NCI-H748 treated with DMSO at 0.1 percent for 48 hours (cell line): Measurements from ENCODE around the gene ANKAR.
A peak's percentile ranks its signal among the peaks of the same experiment; 100 is the strongest.
"Not testable (repeated sequence)": the region's sequence is repeated elsewhere in the genome, so short reads cannot be mapped to it uniquely, and the experiment has no call there.

Experiments used
- DNase-seq: peaks from one replicate; lab custom pipeline; 2025; lab: John Stamatoyannopoulos, UW

ANKAR gene

GRCh38 chr2:189658306-189659212 is 15.9 kb upstream of the ANKAR start:
- no peak for DNase-seq

DNA sequence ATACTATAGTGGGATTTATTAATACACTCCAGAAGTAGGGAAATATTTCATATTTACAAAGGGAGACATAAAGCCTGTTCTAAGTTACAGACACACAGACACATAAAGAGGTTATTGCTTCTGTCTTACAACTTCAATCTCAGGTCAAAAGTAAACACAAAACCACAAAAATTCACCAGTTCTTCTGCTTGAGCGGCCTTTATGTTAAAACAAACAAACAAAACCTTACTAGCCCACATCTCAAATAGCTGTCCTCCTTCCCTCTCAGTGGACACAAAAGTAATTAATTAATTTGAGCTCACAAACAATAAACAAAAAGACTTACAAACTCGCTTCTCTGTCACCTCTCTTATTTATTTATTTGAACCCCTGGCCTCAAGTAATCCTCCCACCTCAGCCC is 14.7 kb upstream of the ANKAR start:
- DNase-seq = no peak

DNA sequence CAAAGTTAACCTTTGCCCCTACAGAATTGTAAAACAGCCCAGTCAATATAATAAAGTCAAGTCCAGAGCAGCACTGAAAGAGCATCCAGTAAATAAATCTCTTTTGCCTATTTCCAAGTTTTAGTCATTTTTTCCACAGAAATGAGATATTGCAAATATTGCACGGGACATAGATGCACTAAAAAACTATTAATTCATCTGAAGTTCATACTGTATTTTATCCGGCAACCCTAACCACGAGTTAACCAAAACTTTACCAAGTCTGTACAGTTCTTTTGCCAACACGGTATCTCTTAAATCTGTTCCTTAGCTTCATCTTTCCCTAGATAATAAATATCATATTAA is 13.7 kb upstream of the ANKAR start:
- no peak for DNase-seq

- DNase-seq = peak; percentile 99
Measured at GRCh38 chr2:189661148-189661956, 13.1 kb upstream of the ANKAR start, which contains the start of gene ASNSD1. Gene ASNSD1, plus strand, starts transcription at chr2:189661459. Its CDS starts 4,674 bp downstream, at chr2:189666133.

GRCh38 chr2:189661957-189662321 is 12.5 kb upstream of the ANKAR start:
- no peak for DNase-seq

GRCh38 chr2:189662669-189663226 is 11.7 kb upstream of the ANKAR start:
- no peak for DNase-seq

DNA sequence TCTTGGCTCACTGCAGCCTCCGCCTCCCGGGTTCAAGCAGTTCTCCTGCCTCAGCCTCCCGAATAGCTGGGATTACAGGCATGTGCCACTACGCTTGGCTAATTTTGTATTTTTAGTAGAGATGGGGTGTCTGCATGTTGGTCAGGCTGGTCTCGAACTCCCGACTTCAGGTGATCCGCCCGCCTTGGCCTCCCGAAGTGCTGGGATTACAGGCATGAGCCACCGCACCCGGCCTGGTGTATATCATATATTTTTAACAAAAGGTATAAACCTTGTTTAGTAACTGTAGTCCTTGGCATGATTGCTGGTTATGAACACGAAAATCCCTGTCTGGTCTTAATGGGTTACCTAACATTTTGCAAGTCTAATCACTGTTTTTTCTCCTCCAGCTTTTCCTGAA is 11.2 kb upstream of the ANKAR start:
- not testable (repeated sequence) for DNase-seq

- no peak for DNase-seq
Measured at GRCh38 chr2:189669913-189670312, 4.6 kb upstream of the ANKAR start.

GRCh38 chr2:189673661-189674373 is 653 bp upstream of the ANKAR start:
- no peak for DNase-seq

DNA sequence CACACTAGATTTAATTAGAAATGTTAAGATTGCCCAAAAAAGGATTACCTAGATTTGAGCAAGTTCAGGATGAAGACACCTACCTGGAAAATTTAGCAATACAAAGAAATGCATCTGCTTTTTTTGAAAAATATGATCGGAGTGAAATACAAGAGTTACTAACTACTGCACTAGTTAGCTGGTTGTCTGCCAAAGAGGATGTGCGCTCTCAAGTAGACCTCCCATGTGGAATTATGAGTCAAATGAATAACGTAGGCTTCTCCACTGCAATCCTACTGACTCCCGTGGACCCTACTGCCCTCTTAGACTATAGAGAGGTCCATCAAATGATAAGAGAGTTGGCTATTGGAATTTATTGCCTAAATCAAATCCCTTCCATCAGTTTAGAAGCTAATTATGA is 2.0 kb downstream of the ANKAR start:
- no peak for DNase-seq

DNA sequence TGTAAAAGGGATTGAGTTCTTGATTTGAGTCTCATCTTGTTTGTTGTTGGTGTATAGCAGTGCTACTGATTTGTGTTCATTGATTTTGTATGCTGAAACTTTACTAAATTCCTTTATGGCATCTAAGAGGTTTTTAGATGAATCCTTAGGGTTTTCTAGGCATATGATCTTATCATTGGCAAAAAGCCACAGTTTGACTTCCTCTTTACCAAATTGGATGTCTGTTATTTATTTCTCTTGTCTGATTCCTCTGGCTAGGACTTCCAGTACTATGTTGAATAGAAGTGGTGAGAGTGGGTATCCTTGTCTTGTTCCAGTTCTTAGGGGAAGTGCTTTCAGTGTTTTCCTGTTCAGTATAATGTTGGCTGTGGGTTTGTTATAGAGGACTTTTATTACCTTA is 4.8 kb downstream of the ANKAR start:
- no peak for DNase-seq

DNA sequence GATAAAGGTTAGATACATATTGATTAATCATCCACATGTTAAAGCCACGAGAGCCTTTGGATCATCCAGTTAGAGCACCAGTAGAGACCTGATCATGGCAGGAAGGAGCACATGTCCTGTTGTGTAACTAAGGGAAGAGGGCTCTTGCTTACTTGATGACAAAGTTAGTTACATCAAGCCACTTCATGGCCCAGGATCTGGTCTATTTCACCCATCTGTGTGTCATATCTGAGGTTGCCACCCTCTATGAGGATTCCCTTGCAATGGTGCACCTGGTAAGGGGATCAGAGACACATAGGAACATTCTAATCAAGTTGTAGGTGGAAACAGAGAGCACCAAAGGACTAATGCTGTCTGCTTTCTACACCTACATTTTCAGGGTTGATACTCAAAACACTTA is 6.7 kb downstream of the ANKAR start:
- DNase-seq = no peak

DNA sequence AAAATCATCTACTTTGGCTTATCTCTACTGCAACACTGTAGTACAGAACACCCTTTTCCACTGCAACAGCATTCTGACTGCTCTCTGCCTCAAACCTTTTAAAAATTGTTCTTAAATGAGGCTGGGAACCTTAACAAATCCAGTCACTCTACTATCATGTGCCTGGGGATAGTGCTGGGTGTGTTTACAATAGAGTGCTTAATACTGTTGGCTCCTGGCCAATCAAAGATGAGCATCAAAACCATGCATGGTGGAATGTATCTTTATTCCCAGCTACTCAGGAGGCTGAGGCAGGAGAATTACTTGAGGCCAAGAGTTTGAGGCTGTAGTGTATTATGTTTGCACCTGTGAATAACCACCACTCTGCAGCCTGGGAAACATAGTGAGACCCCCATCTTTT is 7.4 kb downstream of the ANKAR start:
- DNase-seq = no peak

- DNase-seq = no peak
Measured at GRCh38 chr2:189683348-189683747, 8.9 kb downstream of the ANKAR start.

- DNase-seq = no peak
Measured at GRCh38 chr2:189684811-189685210, 10.3 kb downstream of the ANKAR start.

- no peak for DNase-seq
Measured at GRCh38 chr2:189685540-189686229, 11.2 kb downstream of the ANKAR start.

- not testable (repeated sequence) for DNase-seq
Measured at GRCh38 chr2:189687796-189688195, 13.3 kb downstream of the ANKAR start.

DNA sequence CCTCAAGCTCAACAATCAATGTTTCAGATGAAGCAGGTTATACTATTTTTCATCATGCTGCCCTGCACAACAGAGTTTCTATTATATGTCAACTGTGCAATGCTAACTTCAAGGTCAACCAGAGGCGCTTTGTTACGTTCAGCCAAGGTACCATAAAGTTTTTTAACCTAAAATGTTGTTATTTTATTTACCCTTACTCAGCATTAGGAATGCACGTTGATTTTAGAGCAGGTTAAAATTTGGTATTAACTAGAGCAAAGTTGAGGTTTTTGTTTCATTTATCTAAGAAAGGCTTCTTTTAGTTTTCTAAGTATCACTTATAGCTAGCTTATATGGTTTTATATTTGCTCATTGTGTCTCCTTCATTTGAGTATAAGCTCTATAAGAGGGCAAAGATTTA is 21.8 kb downstream of the ANKAR start:
- no peak for DNase-seq

DNA sequence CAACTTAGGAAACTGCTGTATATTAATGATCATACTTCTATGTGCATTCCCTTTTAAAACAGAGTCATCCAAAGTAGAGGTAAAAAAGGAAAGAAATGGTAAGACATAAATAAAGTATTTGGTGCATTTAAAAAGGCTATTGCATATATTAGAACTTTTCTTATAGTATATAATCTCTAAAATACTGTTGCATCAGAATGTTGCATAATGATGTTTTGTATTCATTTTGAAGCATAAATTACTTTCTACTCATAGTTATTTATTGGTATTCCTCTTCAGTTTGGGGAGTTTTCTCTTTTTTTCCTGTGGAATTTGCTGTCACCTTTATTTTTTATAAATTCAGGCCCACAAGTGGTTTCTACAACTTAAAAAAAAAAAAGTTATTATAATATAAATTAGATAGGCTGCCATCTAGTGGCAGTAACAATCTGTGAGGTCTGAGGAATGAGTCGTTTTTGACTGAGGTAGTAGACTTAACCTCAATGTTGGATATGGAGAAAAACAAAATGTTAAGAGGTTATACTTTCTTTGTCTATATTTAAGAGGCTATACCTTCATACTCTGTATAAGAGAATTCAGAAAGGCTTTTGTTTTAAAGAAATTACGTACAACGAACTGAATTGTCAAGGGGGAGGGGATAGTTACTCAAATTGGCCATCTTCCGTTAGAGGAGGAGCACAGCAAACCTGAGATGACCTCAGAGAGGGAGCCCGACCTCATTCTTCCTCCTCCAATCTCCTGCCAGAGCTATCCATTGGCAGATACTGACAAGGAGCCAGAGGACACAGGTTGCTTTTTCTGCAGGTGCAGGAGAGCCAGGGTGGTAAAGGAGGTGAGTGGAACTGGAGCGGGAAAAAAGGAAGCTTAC is 23.8 kb downstream of the ANKAR start:
- no peak for DNase-seq

DNA sequence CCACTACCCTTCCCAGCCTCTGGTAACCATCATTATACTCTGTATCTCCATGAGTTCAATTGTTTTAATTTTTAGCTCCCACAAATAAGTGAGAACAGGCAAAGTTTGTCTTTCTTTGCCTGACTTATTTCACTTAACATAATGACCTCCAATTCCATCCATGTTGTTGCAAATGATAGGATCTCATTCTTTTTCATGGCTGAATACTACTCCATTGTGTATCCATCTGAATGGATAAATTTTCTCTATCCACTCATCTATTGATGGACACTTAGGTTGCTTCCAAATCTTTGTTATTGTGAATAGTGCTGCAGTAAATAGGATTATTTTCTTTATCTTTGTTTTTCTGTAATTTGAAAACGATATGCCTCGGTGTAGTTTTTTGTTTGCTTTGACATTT is 26.2 kb downstream of the ANKAR start:
- DNase-seq = no peak

DNA sequence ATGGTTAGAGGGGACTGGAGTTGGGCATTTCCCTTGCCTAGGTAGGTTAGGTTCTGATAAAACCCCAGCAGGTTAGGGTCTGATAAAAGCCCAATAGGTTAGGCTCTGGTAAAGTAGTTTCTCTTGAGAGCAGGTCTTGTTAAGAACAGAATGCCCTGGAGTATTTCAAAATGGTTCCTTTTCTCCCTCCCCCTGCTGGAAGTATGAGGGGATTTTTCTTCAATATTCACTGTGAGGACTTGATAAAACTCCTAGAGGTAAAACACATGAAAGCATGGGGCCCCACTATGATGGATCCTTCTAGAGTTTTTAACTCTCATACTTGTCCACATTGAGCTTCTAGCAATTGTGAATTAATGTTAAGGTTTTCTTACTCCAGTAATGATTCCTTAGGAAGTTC is 27.6 kb downstream of the ANKAR start:
- DNase-seq = no peak
